PC-3 (cell line): ENCODE results near the gene PRPF40B. TPM values are rescaled to one million over a fixed set of nuclear protein-coding genes. Genes with fewer than 3 reads are reported as not detected.

Experiments used
- ATAC-seq: fragments of 200-7000 bp; cut with Tn5 transposase; 2 replicates; pipeline ENCODE4 v1.9.1; 2020; ENCODE audit warnings: mild to moderate bottlenecking, moderate library complexity
- BruUV-seq: library from RNA; stranded (reverse); fragments of 400-500 nt; replicated peaks from 2 replicates; lab custom pipeline; 2021; lab: Mats Ljungman, UMichigan
- CTCF ChIA-PET: fragments of 300-600 bp; sonication (Branson Sonifier 250); formaldehyde crosslinking; loops from one replicate; lab custom pipeline; 2022; ENCODE audit warnings: antibody characterized with exemption; lab: Charles Lee
- POLR2A ChIA-PET: fragments of 300-600 bp; sonication (Branson Sonifier 250); formaldehyde crosslinking; loops from one replicate; lab custom pipeline; 2022; ENCODE audit warnings: antibody characterized with exemption; ENCODE audit not compliant: unreplicated experiment; lab: Charles Lee
- DNase-seq: peaks from one replicate; pipeline ENCODE4 v3.0.0-alpha.2; 2015
- H2AFZ ChIP-seq: fragments of 300-600 bp; sonication (generic); 2 replicates; pipeline ENCODE4 v1.6.0; 2016; ENCODE audit warnings: antibody characterized with exemption, low read length
- H3F3A ChIP-seq: fragments of 300-600 bp; sonication (generic); one replicate; pipeline ENCODE4 v1.6.0; 2017; ENCODE audit warnings: antibody characterized with exemption, low read length, control low read depth, mild to moderate bottlenecking; ENCODE audit not compliant: unreplicated experiment
- H3K27ac ChIP-seq: fragments of 300-600 bp; sonication (generic); 2 replicates; pipeline ENCODE4 v1.5.1; 2016; ENCODE audit warnings: mild to moderate bottlenecking, low read length
- H3K27me3 ChIP-seq: fragments of 300-600 bp; sonication (generic); 2 replicates; pipeline ENCODE4 v1.6.1; 2016; ENCODE audit warnings: low read length, mixed read lengths
- H3K36me3 ChIP-seq: fragments of 300-600 bp; sonication (generic); 2 replicates; pipeline ENCODE4 v1.6.1; 2016; ENCODE audit warnings: low read depth, mixed run types, low read length, mixed read lengths
- H3K4me1 ChIP-seq: fragments of 300-600 bp; sonication (generic); 2 replicates; pipeline ENCODE4 v1.5.1; 2016; ENCODE audit warnings: low read length; ENCODE audit not compliant: insufficient read depth
- H3K4me2 ChIP-seq: fragments of 300-600 bp; sonication (generic); 2 replicates; pipeline ENCODE4 v1.6.0; 2016; ENCODE audit warnings: low read length
- H3K4me3 ChIP-seq: fragments of 300-600 bp; sonication (generic); 2 replicates; pipeline ENCODE4 v1.5.1; 2016; ENCODE audit warnings: mild to moderate bottlenecking, low read length, mixed read lengths
- H3K79me2 ChIP-seq: fragments of 300-600 bp; sonication (generic); 2 replicates; pipeline ENCODE4 v1.6.1; 2017; ENCODE audit warnings: low read length, mixed read lengths
- H3K9ac ChIP-seq: fragments of 300-600 bp; sonication (generic); 2 replicates; pipeline ENCODE4 v1.6.0; 2016; ENCODE audit warnings: mild to moderate bottlenecking, low read length
- H3K9me2 ChIP-seq: fragments of 300-600 bp; sonication (generic); replicated peaks from 2 replicates; pipeline ENCODE4 v1.6.1; 2016; ENCODE audit warnings: mixed run types, low read length, mixed read lengths
- H3K9me3 ChIP-seq: fragments of 300-600 bp; sonication (generic); 2 replicates; pipeline ENCODE4 v1.6.1; 2016; ENCODE audit warnings: low read length, mixed read lengths
- H4K20me1 ChIP-seq: fragments of 300-600 bp; sonication (generic); 2 replicates; pipeline ENCODE4 v1.6.1; 2016; ENCODE audit warnings: low read length, mixed read lengths
- CTCF ChIP-seq: fragments of 300-600 bp; sonication (generic); conservative IDR thresholded peaks from 2 replicates; pipeline ENCODE4 v1.5.1; 2017; ENCODE audit warnings: antibody characterized with exemption, low read depth, mild to moderate bottlenecking, low read length
- EZH2 ChIP-seq: fragments of 300-600 bp; sonication (generic); IDR thresholded peaks from one replicate; pipeline ENCODE4 v1.6.1; 2017; ENCODE audit warnings: antibody characterized with exemption, mild to moderate bottlenecking, low read length; ENCODE audit not compliant: unreplicated experiment
- EZH2phosphoT487 ChIP-seq: fragments of 300-600 bp; sonication (generic); IDR thresholded peaks from 2 replicates; pipeline ENCODE4 v1.6.1; 2018; ENCODE audit warnings: mild to moderate bottlenecking, antibody characterized with exemption, low read length, borderline replicate concordance
- intact Hi-C: fragments of 100-400 bp; cut with micrococcal nuclease; formaldehyde crosslinking; loops from 2 replicates; pipeline ENCODE4 v1.9.0; 2023
- total RNA-seq: library from RNA; depleted of rRNA; stranded (reverse); fragments of >200 nt; gene quantifications from 2 replicates; pipeline ENCODE4 v1.2.3, GENCODE V29; 2014

The PRPF40B gene
- total RNA-seq, 1 experiment from 2014 or later, result 17.7 TPM

- DNase-seq (no peak), ATAC-seq (no peak)
- H3K79me2 ChIP-seq, result no peaks in the 10 kb centered on the region
- BruUV-seq, result no TSS peak
- TF ChIP-seq CTCF (no peak), EZH2phosphoT487 (no peak), EZH2 (no peak)
- H3K9ac ChIP-seq, result no peak overlapping the region
- no peaks in the 10 kb centered on the region for H3F3A ChIP-seq
- no peaks in the 10 kb centered on the region for H3K9me3 ChIP-seq
- intact Hi-C loops, result no loop called here
- H3K9me2 ChIP-seq, result no peaks in the 10 kb centered on the region
- no peak overlapping the region for H3K4me3 ChIP-seq
- H4K20me1 ChIP-seq, result no peaks in the 10 kb centered on the region
- H2AFZ ChIP-seq, result no peak overlapping the region
- POLR2A ChIA-PET, result no interaction called here
- no peak overlapping the region for H3K27ac ChIP-seq
- CTCF ChIA-PET, result no interaction called here
- H3K27me3 ChIP-seq, result no peaks in the 10 kb centered on the region
- no peaks in the 10 kb centered on the region for H3K36me3 ChIP-seq
- no peaks in the 10 kb centered on the region for H3K4me1 ChIP-seq
- H3K4me2 ChIP-seq, result no peak overlapping the region
These were observed 61.0 kb downstream of the PRPF40B start for GRCh38 chr12:49684310-49684854.

GRCh38 chr12:49687941-49688340, 64.6 kb downstream of the PRPF40B start:
- DNase-seq (no peak), ATAC-seq (no peak)
- no peaks in the 10 kb centered on the region for H3K9me2 ChIP-seq
- H3K36me3 ChIP-seq, result no peaks in the 10 kb centered on the region
- H3F3A ChIP-seq, result no peaks in the 10 kb centered on the region
- no peak overlapping the region for H2AFZ ChIP-seq
- H3K4me3 ChIP-seq, result no peak overlapping the region
- no TSS peak for BruUV-seq
- TF ChIP-seq EZH2, result no peak
- no peak for TF ChIP-seq EZH2phosphoT487
- no peak for TF ChIP-seq CTCF
- H3K79me2 ChIP-seq, result no peaks in the 10 kb centered on the region
- no peaks in the 10 kb centered on the region for H3K27me3 ChIP-seq
- CTCF ChIA-PET, result interaction anchor here (0.8 kb wide), 1 partner anchor 32 kb away, joined by 3 read pairs; no protein-coding TSS in a partner anchor
- no peak overlapping the region for H3K27ac ChIP-seq
- no peaks in the 10 kb centered on the region for H3K4me1 ChIP-seq
- intact Hi-C loops, result no loop called here
- no peaks in the 10 kb centered on the region for H3K9me3 ChIP-seq
- H4K20me1 ChIP-seq, result no peaks in the 10 kb centered on the region
- H3K9ac ChIP-seq, result no peak overlapping the region
- no peak overlapping the region for H3K4me2 ChIP-seq
- POLR2A ChIA-PET, result no interaction called here

- Histone ChIP-seq H3K79me2 (no peaks in the 10 kb centered on the region), H3K4me3 (no peak overlapping the region), H3K27me3 (no peaks in the 10 kb centered on the region), H4K20me1 (no peaks in the 10 kb centered on the region), H3K9ac (no peak overlapping the region), H3F3A (no peaks in the 10 kb centered on the region), H3K4me2 (no peak overlapping the region), H3K9me3 (no peaks in the 10 kb centered on the region), H2AFZ (no peak overlapping the region), H3K4me1 (no peaks in the 10 kb centered on the region), H3K27ac (no peak overlapping the region), H3K36me3 (no peaks in the 10 kb centered on the region), H3K9me2 (no peaks in the 10 kb centered on the region)
- ChIA-PET POLR2A (interaction anchor here (0.5 kb wide), 1 partner anchor 420 kb away, joined by 4 read pairs; no protein-coding TSS in a partner anchor), CTCF (interaction anchor here (0.6 kb wide), 1 partner anchor 46 kb away, joined by 4 read pairs; no protein-coding TSS in a partner anchor)
- intact Hi-C loops, result no loop called here
- DNase-seq (no peak), ATAC-seq (no peak)
- BruUV-seq, result no TSS peak
- no peak for TF ChIP-seq EZH2
- no peak for TF ChIP-seq CTCF
- TF ChIP-seq EZH2phosphoT487, result no peak
These were observed 65.9 kb downstream of the PRPF40B start for GRCh38 chr12:49689237-49689636.
